Natural killer cell (primary cell): Measurements from ENCODE around the gene DOCK1. TPM values are rescaled to one million over a fixed set of nuclear protein-coding genes. Genes with fewer than 3 reads are reported as not detected.

Experiments
- ATAC-seq, 3 donors: fragments of 150-1000 bp in 2 of 3; fragments of 200-7000 bp in 1 of 3; cut with Tn5 transposase; 1 replicate in 1 of 3; 2 replicates in 2 of 3; pipeline ENCODE4 v1.10.0; 2021; ENCODE audit warnings: mild to moderate bottlenecking in 2 of 3, moderate library complexity in 2 of 3
- DNase-seq, 2 donors: peaks; one replicate each; pipeline versions ENCODE4 v3.0.0 to v3.0.0-alpha.2; 2013 to 2021; ENCODE audit warnings: mixed read lengths in 1 of 2
- H3K27ac ChIP-seq: one replicate; pipeline ENCODE4 v1.5.1; 2013; ENCODE audit warnings: mild to moderate bottlenecking, low read length
- H3K27me3 ChIP-seq: one replicate; pipeline ENCODE4 v1.6.1; 2013; ENCODE audit warnings: low read length; ENCODE audit not compliant: control insufficient read depth, insufficient read depth
- H3K36me3 ChIP-seq: one replicate; pipeline ENCODE4 v1.6.1; 2013; ENCODE audit warnings: low read length; ENCODE audit not compliant: control insufficient read depth, insufficient read depth
- H3K4me1 ChIP-seq: one replicate; pipeline ENCODE4 v1.6.1; 2013; ENCODE audit warnings: low read length; ENCODE audit not compliant: control insufficient read depth, insufficient read depth
- H3K4me3 ChIP-seq: one replicate; pipeline ENCODE4 v1.5.1; 2013; ENCODE audit warnings: low read length
- H3K9me3 ChIP-seq: one replicate; pipeline ENCODE4 v1.6.1; 2013; ENCODE audit warnings: low read length; ENCODE audit not compliant: control insufficient read depth, insufficient read depth
- H3K27ac Mint-ChIP-seq, 2 donors: one replicate each; pipeline ENCODE4 v1.8.0; 2022; ENCODE audit warnings: mild to moderate bottlenecking in 2 of 2, mixed read lengths in 2 of 2, moderate library complexity in 1 of 2
- H3K27me3 Mint-ChIP-seq, 2 donors: one replicate each; pipeline ENCODE4 v1.8.0; 2022; ENCODE audit warnings: low read depth in 2 of 2, mixed read lengths in 2 of 2
- H3K36me3 Mint-ChIP-seq: one replicate; pipeline ENCODE4 v1.8.0; 2022; ENCODE audit warnings: mixed read lengths
- H3K4me1 Mint-ChIP-seq, 2 donors: one replicate each; pipeline ENCODE4 v1.8.0; 2022; ENCODE audit warnings: mixed read lengths in 2 of 2
- H3K4me3 Mint-ChIP-seq: one replicate; pipeline ENCODE4 v1.8.0; 2022; ENCODE audit warnings: mild to moderate bottlenecking, moderate library complexity, mixed read lengths
- H3K9me3 Mint-ChIP-seq, 2 donors: one replicate each; pipeline ENCODE4 v1.8.0; 2022; ENCODE audit warnings: mixed read lengths in 2 of 2
- WGBS: methylation state at CpG from one replicate; pipeline ENCODE4 v1.1.7; 2013; ENCODE audit warnings: missing lambda C conversion rate; ENCODE audit not compliant: insufficient coverage; 5-methylcytosine and 5-hydroxymethylcytosine counted together
- intact Hi-C: fragments of 100-400 bp; cut with micrococcal nuclease; formaldehyde crosslinking; loops from one replicate; pipeline ENCODE4 v1.14.2; 2022
- total RNA-seq, 4 donors: library from RNA; stranded (reverse); fragments of 120-200 nt in 1 of 4; gene quantifications; one replicate each; pipeline versions ENCODE4 v1.2.3 to v1.2.4, GENCODE V29; 2013 to 2022
- TF ChIP-seq, protein P1 (sequence below): fragments of 200-600 bp; IDR thresholded peaks from one replicate; pipeline ENCODE4 v1.8.0; 2022; ENCODE audit warnings: antibody characterized with exemption

The DOCK1 gene
- total RNA-seq, 3 donors from 2014 or later (not counting 1 experiment from before 2014, with no cell fraction given): 0.07 to 0.12 (median 0.08) TPM

- H3K27me3 ChIP-seq: no peaks in the 10 kb centered on the region
- WGBS: 91% methylated on average over 4 of the region's 4 CpGs
- H3K9me3 ChIP-seq: no peaks in the 10 kb centered on the region
- no peaks in the 10 kb centered on the region for H3K4me1 ChIP-seq
- ATAC-seq: no peak
- no peak for DNase-seq
- no peaks in the 10 kb centered on the region for H3K36me3 ChIP-seq
- H3K27ac ChIP-seq: no peak overlapping the region
- Mint-ChIP-seq H3K4me3 (no peak overlapping the region), H3K27me3 (peaks cover 3 to 5% of the 10 kb centered on the region in 2 donors), H3K9me3 (no peaks in the 10 kb centered on the region), H3K4me1 (no peaks in the 10 kb centered on the region), H3K36me3 (no peaks in the 10 kb centered on the region), H3K27ac (no peak overlapping the region)
- TF ChIP-seq, protein P1, sequence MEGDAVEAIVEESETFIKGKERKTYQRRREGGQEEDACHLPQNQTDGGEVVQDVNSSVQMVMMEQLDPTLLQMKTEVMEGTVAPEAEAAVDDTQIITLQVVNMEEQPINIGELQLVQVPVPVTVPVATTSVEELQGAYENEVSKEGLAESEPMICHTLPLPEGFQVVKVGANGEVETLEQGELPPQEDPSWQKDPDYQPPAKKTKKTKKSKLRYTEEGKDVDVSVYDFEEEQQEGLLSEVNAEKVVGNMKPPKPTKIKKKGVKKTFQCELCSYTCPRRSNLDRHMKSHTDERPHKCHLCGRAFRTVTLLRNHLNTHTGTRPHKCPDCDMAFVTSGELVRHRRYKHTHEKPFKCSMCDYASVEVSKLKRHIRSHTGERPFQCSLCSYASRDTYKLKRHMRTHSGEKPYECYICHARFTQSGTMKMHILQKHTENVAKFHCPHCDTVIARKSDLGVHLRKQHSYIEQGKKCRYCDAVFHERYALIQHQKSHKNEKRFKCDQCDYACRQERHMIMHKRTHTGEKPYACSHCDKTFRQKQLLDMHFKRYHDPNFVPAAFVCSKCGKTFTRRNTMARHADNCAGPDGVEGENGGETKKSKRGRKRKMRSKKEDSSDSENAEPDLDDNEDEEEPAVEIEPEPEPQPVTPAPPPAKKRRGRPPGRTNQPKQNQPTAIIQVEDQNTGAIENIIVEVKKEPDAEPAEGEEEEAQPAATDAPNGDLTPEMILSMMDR: no peak
- H3K4me3 ChIP-seq: no peak overlapping the region
- intact Hi-C loops: no loop called here
Observed at GRCh38 chr10:127157089-127157488, 251.9 kb downstream of the DOCK1 start.

- ATAC-seq: no peak
- TF ChIP-seq, protein P1: no peak
- 41% methylated on average over 2 of the region's 2 CpGs for WGBS
- Histone ChIP-seq H3K27ac (no peak overlapping the region), H3K4me3 (no peak overlapping the region), H3K9me3 (no peaks in the 10 kb centered on the region), H3K36me3 (no peaks in the 10 kb centered on the region), H3K4me1 (no peaks in the 10 kb centered on the region), H3K27me3 (no peaks in the 10 kb centered on the region)
- peaks cover 3 to 5% of the 10 kb centered on the region in 2 donors for H3K27me3 Mint-ChIP-seq
- no peak for DNase-seq
- no peaks in the 10 kb centered on the region for H3K9me3 Mint-ChIP-seq
- H3K4me1 Mint-ChIP-seq: no peaks in the 10 kb centered on the region
- intact Hi-C loops: no loop called here
- H3K4me3 Mint-ChIP-seq: no peak overlapping the region
- no peak overlapping the region for H3K27ac Mint-ChIP-seq
- no peaks in the 10 kb centered on the region for H3K36me3 Mint-ChIP-seq
Observed at GRCh38 chr10:127157506-127158200, 252.4 kb downstream of the DOCK1 start.

GRCh38 chr10:127158662-127159061, 253.4 kb downstream of the DOCK1 start:
- intact Hi-C loops: no loop called here
- TF ChIP-seq, protein P1: no peak
- no peak overlapping the region for H3K27ac ChIP-seq
- H3K9me3 ChIP-seq: no peaks in the 10 kb centered on the region
- H3K4me1 ChIP-seq: no peaks in the 10 kb centered on the region
- H3K4me3 ChIP-seq: no peak overlapping the region
- ATAC-seq (no peak), DNase-seq (no peak)
- H3K36me3 ChIP-seq: no peaks in the 10 kb centered on the region
- Mint-ChIP-seq H3K36me3 (no peaks in the 10 kb centered on the region), H3K4me1 (no peaks in the 10 kb centered on the region), H3K4me3 (no peak overlapping the region), H3K27me3 (peaks cover 3 to 5% of the 10 kb centered on the region in 2 donors), H3K27ac (no peak overlapping the region), H3K9me3 (no peaks in the 10 kb centered on the region)
- whole genome bisulfite sequencing: 94% methylated on average over 2 of the region's 2 CpGs
- no peaks in the 10 kb centered on the region for H3K27me3 ChIP-seq
